SH-SY5Y (cell line): ENCODE measurements around the gene PML.

Experiments used
- GATA2 ChIP-seq: IDR thresholded peaks from 2 replicates; pipeline ENCODE4 v1.6.1; 2011; ENCODE audit warnings: mild to moderate bottlenecking, low read depth, low read length
- GATA3 ChIP-seq: IDR thresholded peaks from 2 replicates; pipeline ENCODE4 v1.6.1; 2011; ENCODE audit warnings: low read depth, mild to moderate bottlenecking, low read length, moderate library complexity

- TF ChIP-seq GATA3 = no peak
- TF ChIP-seq GATA2 = no peak
These were observed 32.1 kb upstream of the PML start for GRCh38 chr15:73962433-73962832.
